Naive B cell (primary cell): ENCODE measurements around the gene USP5. TPM values are rescaled to one million over a fixed set of nuclear protein-coding genes. Genes with fewer than 3 reads are reported as not detected.
A peak's percentile ranks its signal among the peaks of the same experiment; 100 is the strongest.

Experiments used
- ATAC-seq, 2 donors: fragments of 150-1000 bp; cut with Tn5 transposase; 2 replicates each; pipeline ENCODE4 v1.10.0; 2021; ENCODE audit warnings: low read depth in 2 of 2, mild to moderate bottlenecking in 2 of 2, moderate library complexity in 2 of 2
- DNase-seq: peaks from one replicate; pipeline ENCODE4 v3.0.0; 2022
- H3K27ac Mint-ChIP-seq, 6 donors: one replicate each; pipeline ENCODE4 v1.8.0; 2020 to 2022; ENCODE audit warnings: mild to moderate bottlenecking in 6 of 6, mixed read lengths in 6 of 6, moderate library complexity in 5 of 6, inconsistent platforms in 2 of 6
- H3K27me3 Mint-ChIP-seq, 3 donors: one replicate each; pipeline ENCODE4 v1.8.0; 2021 to 2022; ENCODE audit warnings: mixed read lengths in 3 of 3, mild to moderate bottlenecking in 1 of 3
- H3K36me3 Mint-ChIP-seq, 2 donors: one replicate each; pipeline ENCODE4 v1.8.0; 2020 to 2022; ENCODE audit warnings: mixed read lengths in 2 of 2, inconsistent platforms in 1 of 2, mild to moderate bottlenecking in 1 of 2
- H3K4me1 Mint-ChIP-seq, 3 donors: one replicate each; pipeline ENCODE4 v1.8.0; 2020 to 2022; ENCODE audit warnings: mixed read lengths in 3 of 3, inconsistent platforms in 1 of 3, mild to moderate bottlenecking in 1 of 3, moderate library complexity in 1 of 3
- H3K4me3 Mint-ChIP-seq, 8 donors: one replicate each; pipeline ENCODE4 v1.8.0; 2020 to 2022; ENCODE audit warnings: mild to moderate bottlenecking in 8 of 8, mixed read lengths in 8 of 8, moderate library complexity in 8 of 8, inconsistent platforms in 2 of 8
- H3K9me3 Mint-ChIP-seq, 7 donors: one replicate each; pipeline ENCODE4 v1.8.0; 2020 to 2022; ENCODE audit warnings: mixed read lengths in 7 of 7, mild to moderate bottlenecking in 5 of 7, inconsistent platforms in 2 of 7, moderate library complexity in 1 of 7
- polyA plus RNA-seq, 6 donors: library from polyadenylated mRNA; unstranded; fragments of 300-500 nt; fragmentation: Illumina TruSeq; gene quantifications; one replicate each; pipeline ENCODE4 v1.2.3, GENCODE V29; 2021; ENCODE audit warnings: low read depth in 6 of 6

The USP5 gene
- polyA plus RNA-seq, 6 donors from 2014 or later: 28.5 to 45.1 (median 35.4) TPM

DNA sequence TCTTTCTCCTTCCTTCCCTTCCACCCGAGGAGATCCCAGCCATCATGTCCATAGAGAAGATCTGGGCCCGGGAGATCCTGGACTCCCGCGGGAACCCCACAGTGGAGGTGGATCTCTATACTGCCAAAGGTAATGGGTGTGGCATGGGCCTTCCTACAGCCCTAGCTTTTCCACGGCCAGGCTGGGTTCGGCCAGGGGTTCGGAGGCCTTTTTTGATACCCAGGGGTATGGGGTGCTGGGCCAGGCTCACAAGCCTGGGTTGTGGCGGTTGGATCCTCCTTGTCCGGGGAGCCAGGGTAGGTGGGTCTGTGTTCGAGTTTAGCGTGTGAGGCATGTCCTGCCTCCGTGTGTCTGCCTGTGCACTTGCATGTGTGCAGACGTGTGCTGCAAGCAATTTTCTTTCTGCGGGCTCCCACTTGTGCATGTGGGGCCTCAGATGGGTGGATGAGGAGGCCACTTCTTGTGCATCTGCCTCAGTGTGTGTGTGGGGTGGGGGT, 63.9 kb downstream of the USP5 start:
- Mint-ChIP-seq H3K9me3 (no peaks in the 10 kb centered on the region), H3K27ac (no peak overlapping the region)

More for the DNA sequence above, 63.9 kb downstream of the USP5 start:
- ATAC-seq (no peak), DNase-seq (no peak)
- Mint-ChIP-seq H3K27me3 (peaks cover 6 to 24% (median 22%) of the 10 kb centered on the region in 3 donors), H3K4me3 (peak overlapping the region; percentile 33 to 83 (median 52)), H3K36me3 (no peaks in the 10 kb centered on the region), H3K4me1 (peaks cover 22 to 43% (median 26%) of the 10 kb centered on the region in 3 donors)

Other genes starting within 250 kb of the USP5 start
- gene CHD4, start 244.8 kb upstream of the USP5 start, polyA plus RNA-seq: 10 to 100 TPM; 26.6 to 67.1 (median 44.5) TPM
- gene LPAR5, start 216.2 kb upstream of the USP5 start, polyA plus RNA-seq: 10 to 100 TPM; 25.2 to 69.9 (median 40.1) TPM
- gene ACRBP, start 204.7 kb upstream of the USP5 start, polyA plus RNA-seq: 10 to 100 TPM in 1 of 6 donors, 1 to 10 TPM in 5; 3.8 to 11.0 (median 8.9) TPM
- gene ING4, start 189.0 kb upstream of the USP5 start, polyA plus RNA-seq: 100 to 1,000 TPM in 4 of 6 donors, 10 to 100 TPM in 2; 93.5 to 139 (median 112) TPM
- gene ZNF384, start 162.8 kb upstream of the USP5 start, polyA plus RNA-seq: 10 to 100 TPM; 13.5 to 39.7 (median 23.2) TPM
- gene PIANP, start 151.3 kb upstream of the USP5 start, polyA plus RNA-seq: not detected
- gene COPS7A, start 128.1 kb upstream of the USP5 start, polyA plus RNA-seq: 10 to 100 TPM; 26.4 to 43.9 (median 34.4) TPM
- 100 to 1,000 TPM; 128 to 167 (median 150) TPM for gene MLF2, start 99.0 kb upstream of the USP5 start, polyA plus RNA-seq
- gene PTMS, start 85.8 kb upstream of the USP5 start, polyA plus RNA-seq: under 1 TPM in 1 of 6 donors, not detected in 5; 0.38 TPM
- under 1 TPM in 2 of 6 donors, not detected in 4; 0.16 to 0.17 TPM for gene LAG3, start 79.6 kb upstream of the USP5 start, polyA plus RNA-seq
- gene CD4, start 62.6 kb upstream of the USP5 start, polyA plus RNA-seq: 1 to 10 TPM in 3 of 6 donors, under 1 TPM in 3; 0.29 to 1.7 (median 1.1) TPM
- not detected for gene GPR162, start 30.3 kb upstream of the USP5 start, polyA plus RNA-seq
- gene P3H3, start 23.7 kb upstream of the USP5 start, polyA plus RNA-seq: not detected
- not detected for gene GNB3, start 11.2 kb upstream of the USP5 start, polyA plus RNA-seq
- gene CDCA3, start 864 bp upstream of the USP5 start, polyA plus RNA-seq: 1 to 10 TPM in 1 of 6 donors, under 1 TPM in 3, not detected in 2; 0.74 to 1.0 (median 0.89) TPM
- gene TPI1, start 15.4 kb downstream of the USP5 start, polyA plus RNA-seq: 100 to 1,000 TPM; 294 to 712 (median 357) TPM
- gene SPSB2, start 21.2 kb downstream of the USP5 start, polyA plus RNA-seq: 10 to 100 TPM in 2 of 6 donors, 1 to 10 TPM in 4; 7.9 to 15.5 (median 8.9) TPM
- 1 to 10 TPM; 4.1 to 8.7 (median 7.1) TPM for gene LRRC23, start 52.7 kb downstream of the USP5 start, polyA plus RNA-seq
- gene ENO2, start 62.4 kb downstream of the USP5 start, polyA plus RNA-seq: 1 to 10 TPM; 3.8 to 8.4 (median 5.9) TPM
- gene ATN1, start 75.8 kb downstream of the USP5 start, polyA plus RNA-seq: 1 to 10 TPM in 3 of 6 donors, under 1 TPM in 2, not detected in 1; 0.57 to 2.2 (median 1.1) TPM
- gene RNU7-1, start 91.7 kb downstream of the USP5 start, polyA plus RNA-seq: not detected
- 100 to 1,000 TPM; 126 to 211 (median 194) TPM for gene C12orf57, start 91.9 kb downstream of the USP5 start, polyA plus RNA-seq
- 1,000 to 10,000 TPM in 1 of 6 donors, 100 to 1,000 TPM in 5; 398 to 1,059 (median 612) TPM for gene PTPN6, start 99.2 kb downstream of the USP5 start, polyA plus RNA-seq
- 100 to 1,000 TPM; 107 to 127 (median 114) TPM for gene PHB2, start 118.5 kb downstream of the USP5 start, polyA plus RNA-seq
- 10 to 100 TPM; 69.7 to 82.7 (median 80.4) TPM for gene EMG1, start 118.8 kb downstream of the USP5 start, polyA plus RNA-seq
- gene LPCAT3, start 166.3 kb downstream of the USP5 start, polyA plus RNA-seq: 10 to 100 TPM; 14.4 to 30.7 (median 16.7) TPM
- gene C1S, start 208.6 kb downstream of the USP5 start, polyA plus RNA-seq: under 1 TPM in 1 of 6 donors, not detected in 5; 0.12 TPM
- gene C1R, start 240.3 kb downstream of the USP5 start, polyA plus RNA-seq: 1 to 10 TPM in 4 of 6 donors, under 1 TPM in 1, not detected in 1; 0.95 to 3.1 (median 1.9) TPM